Sigmoid colon (tissue), 3 donors: ENCODE results near the gene GHRH.

ENCODE experiments used
- CTCF ChIP-seq, 4 experiments: fragments of 450-650 bp in 3 of 4; fragments of 200-600 bp in 1 of 4; IDR thresholded peaks; one replicate each; pipeline ENCODE4 v1.5.1; 2016 to 2019; ENCODE audit warnings: antibody characterized with exemption in 4 of 4, mild to moderate bottlenecking in 3 of 4, moderate library complexity in 2 of 4
- POLR2A ChIP-seq, 2 donors: fragments of 450-650 bp; IDR thresholded peaks; one replicate each; pipeline ENCODE4 v1.6.1; 2016; ENCODE audit warnings: antibody characterized with exemption in 2 of 2, mild to moderate bottlenecking in 2 of 2, moderate library complexity in 2 of 2

- no peak for TF ChIP-seq CTCF (IDR thresholded peaks at IDR 0.05)
- TF ChIP-seq POLR2A (IDR thresholded peaks at IDR 0.05) = no peak
Observed at GRCh38 chr20:37288091-37288490, 26.5 kb upstream of the GHRH start.
